IPS DF 6.9 (cell line): ENCODE results near the gene AOAH.

ENCODE experiments used
- DNase-seq: peaks from one replicate; pipeline ENCODE4 v3.0.0-alpha.2; 2013; ENCODE audit warnings: low read depth, low spot score
- H3K27ac ChIP-seq: one replicate; pipeline ENCODE4 v1.5.1; 2013; ENCODE audit warnings: low read length, control low read depth
- H3K27me3 ChIP-seq: 2 replicates; pipeline ENCODE4 v1.6.1; 2013; ENCODE audit warnings: mild to moderate bottlenecking, low read length; ENCODE audit not compliant: control insufficient read depth, insufficient read depth
- H3K36me3 ChIP-seq: 2 replicates; pipeline ENCODE4 v1.6.1; 2013; ENCODE audit warnings: low read length; ENCODE audit not compliant: control insufficient read depth, insufficient read depth
- H3K4me1 ChIP-seq: 2 replicates; pipeline ENCODE4 v1.6.1; 2013; ENCODE audit warnings: low read length; ENCODE audit not compliant: control insufficient read depth, insufficient read depth
- H3K4me3 ChIP-seq: 2 replicates; pipeline ENCODE4 v1.5.1; 2013; ENCODE audit warnings: mild to moderate bottlenecking, low read length
- H3K9me3 ChIP-seq: 2 replicates; pipeline ENCODE4 v1.6.1; 2013; ENCODE audit warnings: low read length, inconsistent platforms; ENCODE audit not compliant: control insufficient read depth, insufficient read depth
- WGBS: extraction: QIAGEN DNeasy Blood & Tissue Kit; methylation state at CpG from one replicate; pipeline ENCODE4 v1.1.7; 2013; ENCODE audit warnings: mixed read lengths, missing lambda C conversion rate; ENCODE audit not compliant: insufficient read length, insufficient coverage; 5-methylcytosine and 5-hydroxymethylcytosine counted together

The AOAH gene

DNA sequence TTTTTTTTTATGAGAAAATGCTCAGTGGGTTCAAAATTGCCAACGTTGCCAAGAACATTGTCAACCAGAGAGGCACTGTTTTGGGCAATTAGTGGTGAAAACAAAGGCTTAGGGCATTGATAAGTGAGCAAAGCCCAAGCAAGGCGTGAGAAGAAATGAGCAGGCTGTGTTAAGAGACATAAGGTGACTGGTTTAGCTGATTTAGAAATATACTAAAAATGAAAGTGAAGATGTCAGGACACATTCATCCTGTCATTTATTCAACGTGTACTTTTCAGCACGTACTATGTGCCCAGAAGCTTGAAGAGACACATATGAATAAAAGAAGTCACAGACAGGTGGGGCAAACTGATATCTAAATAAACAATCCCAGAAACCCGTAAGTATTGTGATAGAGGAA is 31.8 kb downstream of the AOAH start:
- Histone ChIP-seq H3K9me3 (no peaks in the 10 kb centered on the region), H3K27me3 (no peaks in the 10 kb centered on the region), H3K27ac (no peak overlapping the region), H3K36me3 (no peaks in the 10 kb centered on the region), H3K4me1 (no peaks in the 10 kb centered on the region), H3K4me3 (no peak overlapping the region)
- no peak for DNase-seq
- WGBS, result no CpG with 5 or more reads among the region's 5 CpGs

DNA sequence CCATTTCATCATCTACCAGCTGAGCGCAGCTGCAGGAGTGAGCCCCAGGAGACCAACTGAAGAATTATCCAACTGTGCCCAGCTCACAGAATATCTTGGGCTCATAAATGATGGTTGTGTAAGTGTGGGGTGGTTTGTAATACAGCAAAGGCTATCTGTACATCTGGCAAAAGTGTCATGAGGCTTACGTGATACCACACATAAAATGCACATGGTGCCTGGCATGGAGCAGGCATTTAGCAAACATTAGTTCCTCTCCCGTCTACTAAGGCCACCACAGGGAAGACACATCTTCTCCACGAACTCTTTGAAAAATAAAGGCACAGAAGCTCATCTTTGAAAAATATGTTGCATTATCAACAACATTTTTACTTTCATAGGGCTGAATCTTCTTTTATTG is 32.3 kb downstream of the AOAH start:
- no CpG with 5 or more reads among the region's 4 CpGs for WGBS
- Histone ChIP-seq H3K27me3 (no peaks in the 10 kb centered on the region), H3K9me3 (no peaks in the 10 kb centered on the region), H3K4me1 (no peaks in the 10 kb centered on the region), H3K4me3 (no peak overlapping the region), H3K27ac (no peak overlapping the region), H3K36me3 (no peaks in the 10 kb centered on the region)
- DNase-seq, result no peak

DNA sequence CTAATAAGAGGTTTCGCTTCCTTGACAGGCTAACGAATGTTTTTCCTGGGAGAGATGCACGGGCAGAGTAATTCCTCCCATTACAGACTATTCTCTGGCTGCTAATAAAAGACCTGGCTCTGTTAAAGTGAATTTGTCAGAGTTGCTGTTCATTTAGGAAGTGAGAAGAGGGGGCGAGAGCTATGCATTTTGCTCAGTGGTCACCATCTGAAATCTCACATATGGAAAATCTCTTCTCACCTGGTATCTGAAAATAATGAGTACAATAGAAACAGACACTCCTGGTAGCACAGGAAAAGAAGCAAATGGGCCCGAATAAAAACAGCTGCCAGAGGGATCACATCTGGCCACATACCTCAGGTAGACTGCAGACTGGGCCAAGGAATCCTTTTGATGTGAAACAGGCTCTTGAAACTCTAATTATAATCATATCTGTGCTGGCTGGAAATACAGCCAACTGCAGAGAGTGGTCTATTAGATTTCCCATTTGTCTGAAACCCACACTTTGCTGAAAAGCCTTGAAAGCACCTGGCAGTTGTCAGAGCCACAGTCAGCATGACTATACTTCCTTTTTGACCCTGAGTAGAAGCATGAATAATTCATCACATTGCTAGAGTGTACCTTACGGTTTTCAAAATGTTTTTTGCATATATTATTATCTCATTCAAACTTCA is 33.6 kb downstream of the AOAH start:
- Histone ChIP-seq H3K4me1 (no peaks in the 10 kb centered on the region), H3K9me3 (no peaks in the 10 kb centered on the region), H3K36me3 (no peaks in the 10 kb centered on the region), H3K4me3 (no peak overlapping the region), H3K27ac (no peak overlapping the region), H3K27me3 (no peaks in the 10 kb centered on the region)
- DNase-seq, result no peak
- WGBS, result 100% methylated on average over 1 of the region's 6 CpGs

DNA sequence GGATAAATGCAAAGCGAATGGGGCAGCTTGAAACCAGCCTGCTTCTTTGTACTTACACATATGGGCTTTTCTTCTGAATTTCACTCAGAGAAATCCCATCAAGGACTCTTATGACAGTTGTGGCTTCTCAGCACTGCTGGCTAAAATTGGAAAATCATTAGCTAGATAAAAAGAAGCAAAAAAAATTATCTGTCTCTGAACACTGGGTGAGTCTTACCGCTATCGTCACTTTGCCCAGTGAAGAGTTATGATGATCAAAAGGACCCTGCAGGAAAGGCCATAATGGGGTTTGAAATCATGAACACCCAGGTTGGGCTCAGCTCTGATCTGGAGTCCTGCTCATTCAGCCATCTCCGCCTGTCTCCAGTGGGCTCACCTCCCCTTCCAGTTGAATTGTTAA is 34.3 kb downstream of the AOAH start:
- Histone ChIP-seq H3K36me3 (no peaks in the 10 kb centered on the region), H3K4me1 (no peaks in the 10 kb centered on the region), H3K9me3 (no peaks in the 10 kb centered on the region), H3K4me3 (no peak overlapping the region), H3K27me3 (no peaks in the 10 kb centered on the region), H3K27ac (no peak overlapping the region)
- no CpG with 5 or more reads among the region's 4 CpGs for WGBS
- DNase-seq, result no peak

DNA sequence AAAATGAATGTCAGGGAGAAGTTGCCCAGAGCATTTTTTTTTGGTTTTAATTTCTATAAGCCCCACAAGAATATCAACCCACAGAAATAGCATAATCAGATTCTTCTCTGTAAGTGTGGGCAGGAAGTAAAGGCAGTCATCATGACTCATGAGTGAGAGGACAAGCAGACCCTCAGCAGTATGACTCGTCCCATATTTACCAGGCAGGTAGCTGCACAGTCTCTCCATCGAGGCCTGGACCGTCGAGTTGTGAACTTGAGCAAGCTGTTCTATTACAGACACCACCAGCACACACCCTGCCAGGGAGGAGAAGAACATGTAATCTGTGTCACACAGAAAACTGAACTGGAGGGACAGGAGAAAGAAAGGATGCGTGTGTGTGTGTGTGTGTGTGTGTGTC is 37.8 kb downstream of the AOAH start:
- H3K27ac ChIP-seq, result no peak overlapping the region
- H3K4me1 ChIP-seq, result no peaks in the 10 kb centered on the region
- no peaks in the 10 kb centered on the region for H3K9me3 ChIP-seq
- WGBS, result no CpG with 5 or more reads among the region's 5 CpGs
- DNase-seq, result no peak
- H3K4me3 ChIP-seq, result no peak overlapping the region
- H3K27me3 ChIP-seq, result no peaks in the 10 kb centered on the region
- no peaks in the 10 kb centered on the region for H3K36me3 ChIP-seq

DNA sequence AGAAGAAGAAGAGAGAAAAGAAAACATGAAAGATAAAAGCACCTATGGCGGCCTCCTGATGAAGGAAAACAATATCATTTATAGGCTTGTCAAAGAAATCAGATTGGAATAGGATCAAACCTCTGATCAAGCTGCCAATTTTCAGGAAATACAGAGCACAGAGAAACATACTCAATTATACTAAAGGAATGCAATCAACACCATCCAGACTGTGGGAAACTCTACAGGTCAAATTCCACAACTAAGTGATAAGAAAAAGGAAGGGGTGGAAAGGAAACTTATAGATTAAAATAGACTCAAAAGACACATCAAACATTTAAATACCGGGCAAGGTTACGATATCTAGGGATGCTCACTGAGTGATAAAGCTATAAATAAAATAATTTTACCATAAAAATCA is 39.3 kb downstream of the AOAH start:
- Histone ChIP-seq H3K27me3 (no peaks in the 10 kb centered on the region), H3K27ac (no peak overlapping the region), H3K36me3 (no peaks in the 10 kb centered on the region), H3K9me3 (no peaks in the 10 kb centered on the region), H3K4me1 (no peaks in the 10 kb centered on the region), H3K4me3 (no peak overlapping the region)
- WGBS, result no CpG with 5 or more reads among the region's 3 CpGs
- DNase-seq, result no peak

DNA sequence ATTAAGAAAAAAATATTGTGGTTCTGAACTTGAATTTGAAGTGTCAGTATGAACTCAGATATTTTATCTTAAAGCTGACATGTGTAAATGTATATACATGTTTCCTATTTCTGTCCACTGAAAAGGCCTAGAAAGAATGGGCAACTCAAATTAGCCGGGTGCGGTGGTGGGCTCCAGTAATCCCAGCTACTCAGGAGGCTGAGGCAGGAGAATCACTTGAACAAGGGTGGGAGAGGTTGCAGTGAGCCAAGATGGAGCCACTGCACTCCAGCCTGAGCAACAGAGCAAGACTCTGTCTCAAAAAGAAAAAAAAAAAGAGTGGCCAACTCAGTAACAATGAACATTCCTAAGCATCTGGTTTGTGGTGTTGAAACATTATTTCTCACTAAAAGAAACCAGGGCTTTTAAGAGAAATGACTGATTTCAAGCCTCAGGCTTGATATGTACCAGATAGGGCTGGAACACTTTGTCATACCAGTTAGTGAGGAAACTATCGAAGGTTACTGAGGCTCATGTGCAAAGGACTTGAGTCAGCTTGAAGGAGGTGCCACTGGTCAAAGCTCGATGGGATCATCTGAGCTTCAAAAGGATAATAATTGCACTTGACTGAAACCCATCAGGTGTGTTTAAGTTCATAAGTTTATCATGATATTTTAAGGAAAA is 40.5 kb downstream of the AOAH start:
- H3K36me3 ChIP-seq, result no peaks in the 10 kb centered on the region
- H3K4me1 ChIP-seq, result no peaks in the 10 kb centered on the region
- no peaks in the 10 kb centered on the region for H3K9me3 ChIP-seq
- H3K27me3 ChIP-seq, result no peaks in the 10 kb centered on the region
- no peak for DNase-seq
- H3K4me3 ChIP-seq, result no peak overlapping the region
- WGBS, result no CpG with 5 or more reads among the region's 4 CpGs
- H3K27ac ChIP-seq, result no peak overlapping the region

DNA sequence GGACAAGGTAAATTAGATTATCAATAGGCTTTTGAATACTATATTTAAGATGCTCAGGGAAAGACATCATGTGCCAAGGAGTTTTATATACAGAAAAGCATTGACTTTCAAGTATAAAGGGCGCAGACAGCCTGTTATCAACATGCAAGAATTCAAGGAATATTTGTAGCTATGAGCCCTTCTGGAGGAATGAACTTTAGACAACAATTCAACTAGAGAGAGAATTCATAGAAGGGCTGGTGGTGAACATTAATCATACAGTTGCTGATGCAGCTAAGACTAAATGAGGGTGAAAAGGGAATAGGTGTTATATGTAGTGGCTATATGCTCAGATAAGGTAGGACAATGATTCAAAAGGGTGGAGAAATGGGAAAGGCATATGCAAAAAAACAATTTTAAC is 41.2 kb downstream of the AOAH start:
- no peaks in the 10 kb centered on the region for H3K36me3 ChIP-seq
- no peak overlapping the region for H3K27ac ChIP-seq
- H3K4me1 ChIP-seq, result no peaks in the 10 kb centered on the region
- no peak overlapping the region for H3K4me3 ChIP-seq
- no peak for DNase-seq
- H3K9me3 ChIP-seq, result no peaks in the 10 kb centered on the region
- no peaks in the 10 kb centered on the region for H3K27me3 ChIP-seq
- WGBS, result no CpG with 5 or more reads among the region's 1 CpG

DNA sequence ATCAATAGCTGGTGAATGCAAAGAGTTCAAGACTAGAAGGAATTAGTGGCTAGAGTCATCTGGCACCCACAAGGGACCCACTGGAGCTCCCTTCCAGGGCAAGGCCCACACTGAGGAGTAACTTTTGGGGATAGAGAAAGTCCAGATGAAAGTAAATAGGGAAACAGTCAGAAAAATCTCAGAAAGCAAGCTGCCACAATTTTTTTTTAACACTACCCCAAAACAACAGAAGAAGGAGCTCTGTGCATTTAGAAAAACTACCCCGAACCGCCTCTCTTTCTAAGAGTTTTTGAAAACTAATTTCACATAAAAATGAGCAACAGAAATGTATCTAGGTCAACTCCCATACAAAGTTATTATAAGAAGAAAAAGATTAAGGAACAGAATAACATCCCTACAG is 42.2 kb downstream of the AOAH start:
- no CpG with 5 or more reads among the region's 2 CpGs for WGBS

DNA sequence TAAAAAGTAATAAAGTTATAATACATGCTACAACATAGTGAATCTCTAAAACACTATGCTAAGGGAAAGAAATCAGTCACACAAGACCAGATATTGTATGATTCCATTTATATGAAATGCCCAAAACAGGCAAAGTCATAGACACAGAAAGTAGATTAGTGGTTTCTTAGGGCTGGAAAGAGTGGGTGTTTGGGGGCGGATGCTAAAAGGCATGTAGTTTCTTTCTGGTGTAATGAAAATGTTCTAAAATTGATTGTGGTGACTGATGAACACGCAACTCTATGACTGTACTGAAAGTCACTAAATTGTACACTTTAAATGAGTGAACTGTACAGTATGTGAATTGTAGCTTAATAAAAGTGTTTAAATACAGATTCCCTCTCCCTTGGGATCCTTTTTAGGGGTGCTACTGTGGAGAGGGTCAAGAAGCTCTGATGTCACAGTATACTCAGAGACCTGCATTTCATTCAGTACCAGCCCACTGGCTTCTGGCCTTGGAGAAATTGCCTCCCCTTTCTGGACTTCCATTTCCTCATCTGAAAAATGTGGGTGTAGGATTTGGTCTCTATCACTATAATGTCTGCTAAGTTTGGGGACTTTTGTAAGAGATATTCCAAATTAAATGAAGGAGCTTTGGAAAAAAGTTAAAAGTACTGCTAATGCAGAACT is 46.4 kb downstream of the AOAH start:
- H3K27ac ChIP-seq, result no peak overlapping the region
- no peaks in the 10 kb centered on the region for H3K27me3 ChIP-seq
- no peak for DNase-seq
- H3K4me1 ChIP-seq, result no peaks in the 10 kb centered on the region
- WGBS, result no CpG with 5 or more reads among the region's 2 CpGs
- H3K4me3 ChIP-seq, result no peak overlapping the region
- no peaks in the 10 kb centered on the region for H3K9me3 ChIP-seq
- no peaks in the 10 kb centered on the region for H3K36me3 ChIP-seq

More for the DNA sequence above, 42.2 kb downstream of the AOAH start:
- no peaks in the 10 kb centered on the region for H3K9me3 ChIP-seq
- no peaks in the 10 kb centered on the region for H3K36me3 ChIP-seq
- no peak overlapping the region for H3K27ac ChIP-seq
- H3K27me3 ChIP-seq, result no peaks in the 10 kb centered on the region
- no peak overlapping the region for H3K4me3 ChIP-seq
- no peaks in the 10 kb centered on the region for H3K4me1 ChIP-seq
- no peak for DNase-seq
